ENCODE measurements around the gene STK16. TPM values are rescaled to one million over a fixed set of nuclear protein-coding genes. Genes with fewer than 3 reads are reported as not detected.

Gene STK16
- total and polyA plus RNA-seq, 2 of the 13 experiments (the other 11 are each of a cell fraction or from before 2014, with no cell fraction given) = 28.0 to 50.9 TPM

- TF ChIP-seq HOMEZ (CRISPR knock-in tag; IDR thresholded peaks at IDR 0.05; ENCODE audit: low read depth) = peak; percentile 77; the same call in 1 of the 2 replicates
- TF ChIP-seq FOXC1 (CRISPR knock-in tag; IDR thresholded peaks at IDR 0.05; ENCODE audit: borderline replicate concordance) = 0 out of 2 replicates have a peak, but pooled peaks have one; percentile 27
- TF ChIP-seq ZGPAT (CRISPR knock-in tag; IDR thresholded peaks at IDR 0.05) = peak; percentile 43; the same call in 1 of the 2 replicates
- peak; percentile 26; the same call in 1 of the 2 replicates for TF ChIP-seq PAXIP1 (CRISPR knock-in tag; conservative IDR thresholded peaks at IDR 0.05)
- peak; percentile 37; the same call in 1 of the 2 replicates for TF ChIP-seq ARID4A (CRISPR knock-in tag; IDR thresholded peaks at IDR 0.05; ENCODE audit: borderline replicate concordance)
- 0 out of 2 replicates have a peak, but pooled peaks have one; percentile 20 for TF ChIP-seq NCOA2 (CRISPR knock-in tag; IDR thresholded peaks at IDR 0.05)
- TF ChIP-seq RFXAP (CRISPR knock-in tag; IDR thresholded peaks at IDR 0.05; ENCODE audit: borderline replicate concordance) = peak; percentile 82
- peak; percentile 98 for TF ChIP-seq ZBTB38 (CRISPR knock-in tag; IDR thresholded peaks at IDR 0.05)
- 0 out of 2 replicates have a peak, but pooled peaks have one; percentile 22 for TF ChIP-seq ZSCAN9 (CRISPR knock-in tag; IDR thresholded peaks at IDR 0.05; ENCODE audit: borderline replicate concordance)
- TF ChIP-seq ZNF501 (CRISPR knock-in tag; IDR thresholded peaks at IDR 0.05) = peak; percentile 30; the same call in 1 of the 2 replicates
- TF ChIP-seq HNF4A (CRISPR knock-in tag; IDR thresholded peaks at IDR 0.05) = peak; percentile 9; the same call in 1 of the 2 replicates
- TF ChIP-seq NFIC (IDR thresholded peaks at IDR 0.05; ENCODE audit: low read length) = 0 out of 2 replicates have a peak, but pooled peaks have one; percentile 49
Observed at GRCh38 chr2:219200502-219201326, 44.6 kb upstream of the STK16 start (continued).
